ENCODE data around the gene CCSER2.
"Not testable (repeated sequence)": the region's sequence is repeated elsewhere in the genome, so short reads cannot be mapped to it uniquely, and the experiment has no call there.

CCSER2 gene

DNA sequence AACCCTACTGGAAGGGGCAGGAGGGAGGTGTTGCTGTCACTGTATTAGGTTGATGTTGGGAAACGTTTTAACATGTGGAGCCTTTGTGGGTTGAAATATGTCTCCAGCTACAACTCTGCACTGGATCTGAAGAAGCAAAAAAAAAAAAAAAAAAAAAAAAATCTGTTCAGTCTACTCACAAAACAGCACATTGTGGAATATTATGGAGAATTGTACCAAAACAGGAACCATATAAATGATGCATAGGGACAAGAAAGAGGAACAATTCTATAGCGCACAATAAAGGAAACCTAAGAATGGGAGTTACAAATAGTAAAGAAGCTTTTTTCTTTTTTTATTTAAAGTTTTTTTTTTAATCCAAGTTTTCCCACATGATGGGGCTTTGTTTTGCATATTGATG, 63.8 kb downstream of the CCSER2 start:
- DNase-seq (ENCODE audit: low read depth), result no peak

- no peak for DNase-seq (ENCODE audit: low read depth)
These were observed 67.2 kb downstream of the CCSER2 start for GRCh38 chr10:84395581-84395980.

- no peak for DNase-seq (ENCODE audit: low read depth)
These were observed 69.4 kb downstream of the CCSER2 start for GRCh38 chr10:84397735-84398144.

- no peak for DNase-seq (ENCODE audit: low read depth)
These were observed 70.3 kb downstream of the CCSER2 start for GRCh38 chr10:84398696-84399095.

- no peak for DNase-seq (ENCODE audit: low read depth)
These were observed 73.6 kb downstream of the CCSER2 start for GRCh38 chr10:84401854-84402611.

DNA sequence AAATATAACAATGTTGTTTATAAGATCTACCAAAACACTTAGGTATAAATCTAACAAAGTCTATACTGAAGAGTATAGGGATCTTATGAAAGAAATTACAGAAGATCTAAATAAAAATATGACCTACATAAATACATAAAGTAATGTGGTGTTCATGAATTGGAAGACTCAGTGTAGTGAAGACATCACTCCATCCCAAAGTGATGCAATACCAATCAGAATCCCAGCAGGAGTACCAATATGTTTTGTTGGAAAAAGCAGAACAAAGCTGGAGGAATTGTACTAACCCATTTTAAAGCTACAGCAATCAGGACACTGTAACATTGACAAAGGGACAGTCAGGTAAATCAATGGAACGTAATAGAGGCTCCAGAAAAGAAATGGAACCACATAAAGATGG, 76.4 kb downstream of the CCSER2 start:
- DNase-seq (ENCODE audit: low read depth), result no peak

DNA sequence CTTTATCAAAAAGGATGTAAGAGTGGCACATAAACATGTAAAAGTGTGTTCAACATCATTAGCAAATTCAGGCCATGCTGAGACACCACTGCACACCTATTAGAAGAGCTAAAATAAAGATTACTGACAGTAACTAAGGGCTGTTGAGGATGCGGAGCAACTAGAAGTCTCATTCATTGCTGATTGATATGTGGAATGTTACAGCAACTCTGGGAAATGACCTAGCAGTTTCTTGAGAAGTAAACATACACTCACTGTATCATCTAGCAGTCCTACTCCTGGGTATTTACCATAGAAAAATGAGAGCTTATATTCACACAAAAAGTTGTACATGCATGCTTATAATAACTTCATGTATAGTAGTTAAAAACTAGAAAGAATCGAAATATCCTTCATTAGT, 77.3 kb downstream of the CCSER2 start:
- DNase-seq (ENCODE audit: low read depth), result no peak

DNA sequence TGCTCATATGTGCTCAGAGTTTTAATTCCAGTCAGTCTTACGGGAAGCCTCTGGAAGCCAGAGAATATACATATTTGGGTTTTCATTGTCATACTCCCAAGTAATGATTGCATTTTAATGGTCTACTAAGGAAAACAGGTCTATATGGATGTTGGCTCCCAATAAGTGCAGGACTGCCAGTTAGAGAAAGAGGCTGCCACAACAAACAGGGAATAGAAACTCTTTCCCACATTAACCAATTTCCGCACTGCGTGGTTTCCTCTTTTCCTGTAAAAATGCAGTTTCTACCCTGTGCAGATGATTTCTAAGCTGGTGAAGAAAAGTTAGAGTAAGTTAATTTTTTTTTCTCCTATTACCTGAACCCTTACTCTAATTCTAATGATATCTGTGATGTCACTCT, 78.2 kb downstream of the CCSER2 start:
- DNase-seq (ENCODE audit: low read depth), result no peak

- no peak for DNase-seq (ENCODE audit: low read depth)
These were observed 79.1 kb downstream of the CCSER2 start for GRCh38 chr10:84407388-84408049.

- no peak for DNase-seq (ENCODE audit: low read depth)
These were observed 84.1 kb downstream of the CCSER2 start for GRCh38 chr10:84412482-84412881.

DNA sequence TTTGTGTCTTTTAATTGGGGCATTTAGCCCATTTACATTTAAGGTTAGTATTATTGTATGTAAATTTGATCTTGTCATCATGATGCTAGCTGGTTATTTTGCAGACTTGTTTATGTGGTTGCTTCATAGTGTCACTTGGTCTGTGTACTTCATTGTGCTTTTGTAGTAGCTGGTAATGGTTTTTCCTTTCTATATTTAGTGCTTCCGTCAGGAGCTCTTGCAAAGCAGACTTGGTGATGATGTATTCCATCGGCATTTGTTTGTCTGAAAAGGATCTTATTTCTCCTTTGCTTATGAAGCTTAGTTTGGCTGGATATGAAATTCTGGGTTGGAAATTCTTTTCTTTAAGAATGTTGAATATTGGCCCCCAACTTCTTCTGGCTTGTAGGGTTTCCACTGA, 85.7 kb downstream of the CCSER2 start:
- not testable (repeated sequence) for DNase-seq (ENCODE audit: low read depth)

DNA sequence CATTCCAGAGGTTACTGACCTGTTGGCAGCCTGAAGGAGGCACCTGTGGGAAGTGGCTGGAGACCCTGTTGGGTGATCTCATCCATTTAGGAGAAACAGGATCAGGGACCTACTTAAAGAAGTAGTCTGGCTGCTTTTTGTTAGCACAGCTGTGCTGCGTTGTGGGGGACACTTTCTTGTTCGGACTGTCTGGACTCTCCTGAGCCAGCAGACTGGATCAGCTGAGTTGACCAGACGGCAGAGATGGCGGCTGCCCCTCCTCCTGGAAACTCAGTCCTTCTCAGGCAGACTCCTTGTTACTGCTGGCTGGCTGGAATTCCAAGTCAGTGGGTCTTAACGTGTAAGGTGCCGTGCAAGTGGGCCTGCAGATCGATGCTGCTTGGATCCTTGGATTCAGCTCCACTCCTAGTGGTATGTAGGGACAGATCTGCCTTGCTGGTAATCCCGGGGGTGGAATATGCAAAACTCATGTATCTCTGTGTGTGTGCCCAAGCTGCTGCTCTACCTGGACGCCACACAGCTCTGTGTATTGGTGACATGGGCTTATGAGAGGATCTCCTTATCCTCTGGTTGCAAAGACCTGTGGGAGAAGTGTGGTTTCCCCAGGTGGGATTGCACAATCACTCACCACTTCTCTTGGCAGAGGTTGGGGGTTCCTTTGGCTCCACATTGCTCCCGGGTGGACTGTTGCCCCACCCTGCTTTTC, 87.3 kb downstream of the CCSER2 start:
- DNase-seq (ENCODE audit: low read depth), result no peak

DNA sequence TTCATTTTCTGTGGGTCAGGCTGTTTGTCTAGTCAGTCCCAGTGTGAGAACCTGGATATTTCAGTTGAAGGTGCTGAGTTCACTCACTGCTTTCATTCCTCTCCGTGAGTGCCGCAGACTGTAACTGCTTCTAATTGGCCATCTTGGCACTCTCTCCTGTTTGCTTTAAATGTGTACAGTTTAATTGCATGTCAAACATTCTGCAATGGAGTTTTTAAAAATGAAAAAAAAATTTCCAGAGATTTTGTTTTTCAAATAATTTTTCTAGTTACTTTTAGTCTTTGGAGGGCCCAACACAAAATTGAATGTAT, 87.8 kb downstream of the CCSER2 start:
- DNase-seq (ENCODE audit: low read depth), result no peak

- DNase-seq (ENCODE audit: low read depth), result no peak
These were observed 95.3 kb downstream of the CCSER2 start for GRCh38 chr10:84423719-84424118.

DNA sequence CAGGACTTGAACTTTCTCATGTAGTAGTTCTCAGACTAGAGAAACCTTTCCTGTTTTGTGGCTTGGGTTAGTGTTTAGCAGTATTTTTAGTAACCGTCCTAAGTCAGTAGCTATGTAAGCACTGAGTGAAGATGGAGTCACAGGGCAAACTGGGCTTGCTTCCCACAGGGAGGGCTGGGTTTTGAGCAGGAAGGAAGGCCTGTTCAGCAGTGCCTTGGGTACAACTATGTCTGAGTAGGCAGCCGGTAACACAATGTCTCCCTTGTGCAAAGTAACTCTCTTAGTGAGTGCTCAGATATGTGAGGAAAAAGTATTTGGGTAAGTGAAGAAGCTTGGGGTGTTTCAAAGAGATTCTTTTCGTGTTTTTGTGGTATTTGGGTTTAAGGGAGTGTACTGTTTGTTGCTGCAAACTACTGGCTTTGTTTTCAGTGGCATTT, 96.4 kb downstream of the CCSER2 start:
- no peak for DNase-seq (ENCODE audit: low read depth)

DNA sequence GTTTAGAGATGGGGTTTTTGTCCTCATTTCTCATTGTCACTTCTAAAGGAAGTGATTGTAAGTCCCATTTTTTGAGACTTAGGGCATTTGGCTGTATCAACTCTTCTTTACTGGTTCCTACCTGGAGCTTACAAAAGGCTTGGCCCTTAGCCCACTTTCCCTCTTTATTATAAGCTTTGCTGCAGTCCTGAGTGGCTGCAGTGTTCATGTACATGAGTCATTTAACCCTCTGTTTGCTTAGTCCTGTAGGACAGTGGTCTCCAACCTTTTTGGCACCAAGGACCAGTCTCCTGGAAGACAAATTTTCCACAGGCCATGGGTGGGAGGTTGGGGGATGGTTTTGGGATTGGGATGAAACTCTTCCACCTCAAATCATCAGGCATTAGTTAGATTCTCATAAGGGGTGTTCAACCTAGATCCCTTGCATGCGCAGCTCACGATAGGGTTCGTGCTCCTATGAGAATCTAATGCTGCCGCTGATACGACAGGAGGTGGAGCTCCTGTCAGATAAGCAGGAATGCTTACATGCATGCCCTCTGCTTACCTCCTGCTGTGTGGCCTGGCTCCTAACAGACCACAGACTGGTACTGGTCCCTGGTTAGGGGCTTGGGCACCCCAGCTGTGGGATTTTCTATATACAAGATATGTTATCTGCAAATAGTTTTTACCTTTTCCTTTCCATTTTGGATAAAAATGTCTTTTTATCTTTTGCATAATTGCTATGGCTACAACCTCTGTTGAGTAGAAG, 99.7 kb downstream of the CCSER2 start:
- DNase-seq (ENCODE audit: low read depth), result no peak

GRCh38 chr10:84428711-84429110, 100.3 kb downstream of the CCSER2 start:
- no peak for DNase-seq (ENCODE audit: low read depth)

DNA sequence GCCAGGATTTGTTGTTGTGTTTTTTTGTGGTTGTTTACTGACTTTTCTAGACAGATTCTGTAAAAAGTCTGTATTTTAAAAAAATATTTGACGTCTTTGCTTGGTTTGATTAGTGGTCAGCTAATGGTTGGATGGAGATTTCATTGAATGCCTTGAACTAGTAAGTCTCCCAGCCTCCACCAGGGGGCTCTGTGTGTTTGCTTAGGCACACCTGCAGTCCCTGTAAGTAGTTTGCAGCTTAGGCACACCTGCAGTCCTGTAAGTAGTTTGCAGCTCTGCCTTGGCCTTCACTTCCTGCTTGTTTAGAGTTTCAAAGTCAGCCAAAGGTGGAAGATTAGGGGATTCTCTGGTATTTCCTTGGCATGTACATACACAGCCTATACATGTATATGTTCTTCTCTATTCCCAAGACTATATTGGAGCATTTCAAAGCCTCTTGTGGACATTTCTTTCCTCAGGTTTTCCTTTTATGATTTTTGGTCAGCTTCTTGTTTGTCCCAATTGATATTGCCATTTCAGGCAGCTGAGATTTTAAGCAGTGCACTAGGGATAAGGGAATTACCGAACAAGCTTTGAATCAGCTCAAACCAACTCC, 101.6 kb downstream of the CCSER2 start:
- peak; percentile 39 for DNase-seq (ENCODE audit: low read depth)

DNA sequence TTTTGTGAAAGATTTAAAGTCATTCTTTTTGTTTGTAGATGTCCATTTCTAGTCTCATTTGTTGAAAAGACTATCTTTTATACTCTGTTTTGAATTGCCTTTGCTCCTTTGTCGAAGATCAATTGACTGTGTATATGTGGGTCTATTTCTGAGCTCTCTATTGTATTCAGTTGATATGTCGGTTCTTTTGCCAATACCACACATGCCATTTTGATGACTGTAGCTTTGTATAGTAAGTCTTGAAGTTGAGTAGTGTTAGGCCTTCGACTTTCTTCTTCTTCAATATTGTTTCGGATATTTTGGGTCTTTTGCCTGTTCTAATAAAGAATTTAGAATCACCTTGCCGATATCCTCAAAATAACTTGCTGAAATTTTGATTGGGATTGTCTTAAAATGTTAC, 104.5 kb downstream of the CCSER2 start:
- DNase-seq (ENCODE audit: low read depth), result no peak

- no peak for DNase-seq (ENCODE audit: low read depth)
These were observed 112.4 kb downstream of the CCSER2 start for GRCh38 chr10:84440781-84441180.

GRCh38 chr10:84447701-84448400, 119.5 kb downstream of the CCSER2 start:
- DNase-seq (ENCODE audit: low read depth), result no peak

DNA sequence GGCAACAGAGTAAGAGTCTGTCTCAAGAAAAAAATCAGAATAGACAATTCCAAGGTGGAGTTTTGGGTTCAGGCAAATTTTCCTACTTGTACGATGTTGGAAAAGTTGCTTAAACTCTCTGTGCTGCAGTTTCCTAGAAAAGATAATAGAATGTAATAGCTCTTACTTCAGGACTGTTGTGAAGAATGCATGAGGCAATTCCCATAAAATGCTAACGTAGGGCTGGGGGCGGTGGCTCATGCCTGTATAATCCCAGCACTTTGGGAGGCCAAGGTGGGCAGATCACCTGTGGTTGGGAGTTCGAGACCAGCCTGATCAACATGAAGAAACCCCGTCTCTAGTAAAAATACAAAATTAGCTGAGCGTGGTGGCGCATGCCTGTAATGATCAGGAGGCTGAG, 121.0 kb downstream of the CCSER2 start:
- not testable (repeated sequence) for DNase-seq (ENCODE audit: low read depth)
